DLD1 (cell line): Measurements from ENCODE around the gene HELZ.
"Not testable (repeated sequence)": the region's sequence is repeated elsewhere in the genome, so short reads cannot be mapped to it uniquely, and the experiment has no call there.

Experiments used
- in situ Hi-C: cut with HindIII; loops from 2 replicates; pipeline ENCODE4 v1.10.0; 2017; ENCODE audit warnings: low sequenced_read_pairs

The HELZ gene

DNA sequence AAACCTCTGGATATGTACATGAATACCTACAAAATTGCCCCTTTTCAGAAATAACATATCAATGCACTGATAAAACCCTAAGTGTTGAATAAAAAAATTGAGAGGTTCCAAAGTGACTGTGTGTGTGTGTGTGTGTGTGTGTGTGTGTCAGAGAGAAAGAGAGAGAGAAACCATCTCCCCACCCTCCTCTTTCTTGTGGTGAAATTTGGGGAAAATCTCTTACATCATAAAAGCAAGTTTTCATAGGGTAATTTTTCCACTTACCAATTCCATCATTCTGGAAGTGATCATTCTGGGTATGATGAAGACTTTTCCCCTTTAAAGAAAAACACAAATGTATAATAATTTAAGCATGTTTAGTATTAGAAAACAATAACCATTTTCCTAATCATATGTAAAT lies 121.3 kb downstream of the HELZ start:
- in situ Hi-C loops = no loop called here

DNA sequence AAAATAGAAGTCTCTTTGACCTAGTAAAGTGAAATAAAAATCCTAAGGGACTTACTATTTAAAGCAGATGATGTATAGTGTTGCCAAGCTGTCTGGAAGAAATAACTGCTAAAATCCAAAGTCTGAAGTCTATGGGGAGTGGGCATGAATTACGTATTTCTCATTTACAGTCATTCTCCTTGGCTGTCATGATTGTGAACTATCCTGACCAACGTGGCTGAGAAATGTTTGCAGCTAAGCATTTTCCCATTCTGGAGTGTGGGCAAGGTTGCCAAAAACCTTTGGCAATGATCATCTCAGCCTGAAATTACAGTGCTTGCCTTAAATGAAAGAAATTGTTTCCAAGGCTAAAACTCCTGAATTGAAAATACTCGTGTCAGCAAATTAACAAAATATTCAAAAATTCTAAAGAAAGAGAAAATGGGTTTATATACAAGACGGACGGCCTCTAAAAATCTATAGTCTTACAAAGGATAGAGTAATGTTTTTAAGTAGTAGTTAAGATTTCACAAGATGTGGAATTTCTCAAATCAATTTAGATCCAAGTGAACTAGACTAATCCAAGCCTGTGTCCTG lies 123.6 kb downstream of the HELZ start:
- in situ Hi-C loops = no loop called here

DNA sequence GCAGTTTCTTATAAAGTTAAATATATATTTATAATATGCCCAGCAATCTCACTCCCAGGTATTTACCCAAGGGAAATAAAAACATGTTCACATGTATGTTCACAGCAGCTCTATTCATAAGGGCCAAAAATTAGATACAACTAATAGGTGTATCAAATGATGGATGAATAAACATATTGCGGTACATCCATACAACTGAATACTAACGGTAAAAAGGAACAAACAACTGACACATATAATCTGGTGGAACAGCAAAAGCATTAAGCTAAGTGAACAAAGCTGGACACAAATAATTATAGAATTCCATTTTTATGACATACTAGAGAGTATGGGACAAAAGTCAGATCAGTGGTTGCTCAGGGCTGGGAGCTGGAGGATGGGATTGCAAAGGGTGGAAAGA lies 125.9 kb downstream of the HELZ start:
- in situ Hi-C loops = no loop called here

DNA sequence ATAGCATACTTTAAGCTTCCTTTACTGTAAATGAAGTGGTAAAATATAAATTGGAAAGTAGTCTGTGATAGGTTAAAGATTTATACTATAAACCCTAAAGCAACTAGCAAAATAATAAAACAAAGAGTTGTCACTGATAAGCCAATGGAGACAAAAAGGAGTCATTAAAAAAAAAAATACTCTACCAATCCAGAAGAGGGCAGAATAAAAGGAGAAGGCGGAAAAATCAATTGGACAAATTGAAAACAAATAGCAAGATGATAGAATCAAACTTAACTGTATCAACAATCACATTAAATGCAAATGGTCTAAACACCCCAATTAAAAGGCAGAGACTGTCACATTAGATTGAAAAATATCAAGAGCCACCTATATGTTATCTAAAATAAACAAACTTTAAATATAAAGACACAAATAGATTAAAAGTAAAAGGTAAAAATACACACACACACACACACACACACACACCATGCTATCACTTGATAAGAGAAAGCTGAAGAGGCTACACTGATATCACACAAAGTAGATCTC lies 128.9 kb downstream of the HELZ start:
- in situ Hi-C loops = no loop called here

DNA sequence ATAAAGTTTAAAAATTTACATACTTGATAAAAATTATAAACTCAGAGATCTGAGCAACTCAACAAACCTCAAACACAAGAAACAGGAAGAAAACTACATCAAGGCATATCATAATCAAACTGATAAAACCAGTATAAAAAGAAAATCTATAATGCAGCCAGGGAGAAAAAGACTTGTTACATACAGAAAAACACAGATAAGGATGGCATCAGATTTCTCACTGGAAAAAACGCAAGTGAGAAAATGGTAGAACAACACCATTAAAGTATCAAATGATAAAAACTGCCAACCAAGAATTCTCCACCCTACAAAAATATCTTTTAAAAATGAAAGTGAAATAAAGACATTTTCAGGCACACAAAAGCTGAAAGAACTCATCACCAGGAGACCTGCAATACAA lies 129.6 kb downstream of the HELZ start:
- in situ Hi-C loops = no loop called here

DNA sequence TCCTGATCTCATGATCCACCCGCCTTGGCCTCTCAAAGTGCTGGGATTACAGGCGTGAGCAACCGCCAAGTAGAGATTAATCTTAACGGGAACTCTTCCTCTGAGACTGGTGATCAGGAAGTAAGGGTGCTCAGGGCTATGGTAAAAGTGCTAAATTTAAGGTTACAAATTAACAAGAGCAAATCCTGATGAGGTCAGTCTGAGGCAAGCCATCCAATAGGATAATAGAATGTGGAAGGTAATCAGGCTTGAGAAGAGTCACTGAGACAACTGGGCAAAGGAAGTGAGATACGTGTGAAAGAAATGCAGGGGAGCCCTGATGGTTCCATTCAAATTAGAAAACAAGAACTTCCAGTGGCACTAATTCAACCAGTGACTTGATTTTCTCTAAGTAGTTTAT lies 131.5 kb downstream of the HELZ start:
- in situ Hi-C loops = no loop called here

DNA sequence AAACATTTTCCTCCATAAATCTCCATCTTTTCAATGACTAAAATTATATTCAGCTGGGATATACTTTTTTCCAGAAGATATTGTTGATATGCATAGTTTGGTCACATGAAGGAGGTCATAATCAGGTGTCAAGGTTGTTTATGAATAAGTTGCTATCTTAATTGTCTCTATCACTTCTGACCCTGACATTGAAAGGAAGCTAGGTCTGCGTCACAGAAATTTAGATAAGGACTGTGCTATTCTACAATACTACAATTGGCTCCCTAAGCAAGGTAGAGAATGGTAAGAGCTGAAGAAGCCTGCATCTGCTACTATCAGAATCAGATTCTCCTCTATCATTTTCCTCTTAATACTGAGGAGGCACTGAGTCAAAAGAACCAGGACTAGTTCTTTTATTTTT lies 133.2 kb downstream of the HELZ start:
- in situ Hi-C loops = no loop called here

DNA sequence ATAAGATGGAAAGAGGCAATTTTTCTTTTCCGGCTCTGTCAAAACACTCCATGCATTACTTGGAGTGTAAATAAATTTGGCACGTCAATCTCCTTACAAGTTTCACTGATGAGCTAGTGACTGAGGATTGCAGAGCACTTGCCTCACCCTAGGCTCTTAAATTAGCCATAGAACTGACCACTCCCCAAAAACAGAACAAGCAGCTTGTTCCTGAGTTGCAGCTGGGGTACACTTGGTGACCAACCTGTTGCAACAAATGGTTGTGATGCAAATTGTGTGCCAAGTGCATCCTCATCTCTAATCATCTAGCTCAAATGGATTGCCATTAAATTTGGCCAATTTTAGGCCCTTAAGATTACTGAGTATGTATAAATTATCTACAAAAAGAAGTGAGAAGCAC lies 133.7 kb downstream of the HELZ start:
- in situ Hi-C loops = no loop called here

DNA sequence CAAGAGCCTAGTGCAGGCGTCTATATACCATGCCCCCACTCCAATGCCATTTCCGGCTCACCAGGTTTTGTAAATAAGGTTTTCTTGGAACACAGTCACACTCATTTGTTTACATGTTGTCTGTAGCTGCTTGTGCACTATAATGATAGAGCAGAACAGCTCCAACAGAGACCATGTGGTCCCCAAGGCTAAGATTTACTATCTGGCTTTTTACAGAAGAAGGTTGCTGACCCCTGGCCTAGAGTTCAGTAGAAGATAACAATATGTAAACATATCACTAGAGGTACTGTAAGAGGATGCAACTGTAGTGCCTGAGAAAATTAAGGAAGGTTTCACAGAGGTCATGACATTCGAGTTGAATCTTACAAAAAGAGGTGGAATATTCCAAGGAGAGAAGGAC lies 134.4 kb downstream of the HELZ start:
- in situ Hi-C loops = no loop called here

DNA sequence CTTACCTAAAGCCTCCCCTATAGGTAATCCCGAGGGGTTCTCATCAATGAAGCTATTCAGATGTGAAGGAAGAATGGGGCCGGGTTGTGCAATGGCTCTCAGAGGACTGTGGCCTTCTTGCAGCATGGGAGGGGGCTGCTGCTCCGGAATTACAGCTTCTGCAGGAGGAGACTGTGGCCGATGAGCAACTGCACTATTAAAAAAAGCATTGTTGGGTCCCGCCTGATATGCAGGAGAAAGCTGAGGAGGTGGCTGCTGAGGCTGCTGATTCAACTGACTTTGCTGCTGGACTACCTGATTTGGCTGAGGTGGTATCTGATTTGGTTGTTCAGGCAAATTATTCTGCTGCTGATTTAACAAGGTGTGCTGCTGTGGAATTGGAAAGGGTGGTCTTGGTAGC lies 135.9 kb downstream of the HELZ start:
- in situ Hi-C loops = no loop called here

DNA sequence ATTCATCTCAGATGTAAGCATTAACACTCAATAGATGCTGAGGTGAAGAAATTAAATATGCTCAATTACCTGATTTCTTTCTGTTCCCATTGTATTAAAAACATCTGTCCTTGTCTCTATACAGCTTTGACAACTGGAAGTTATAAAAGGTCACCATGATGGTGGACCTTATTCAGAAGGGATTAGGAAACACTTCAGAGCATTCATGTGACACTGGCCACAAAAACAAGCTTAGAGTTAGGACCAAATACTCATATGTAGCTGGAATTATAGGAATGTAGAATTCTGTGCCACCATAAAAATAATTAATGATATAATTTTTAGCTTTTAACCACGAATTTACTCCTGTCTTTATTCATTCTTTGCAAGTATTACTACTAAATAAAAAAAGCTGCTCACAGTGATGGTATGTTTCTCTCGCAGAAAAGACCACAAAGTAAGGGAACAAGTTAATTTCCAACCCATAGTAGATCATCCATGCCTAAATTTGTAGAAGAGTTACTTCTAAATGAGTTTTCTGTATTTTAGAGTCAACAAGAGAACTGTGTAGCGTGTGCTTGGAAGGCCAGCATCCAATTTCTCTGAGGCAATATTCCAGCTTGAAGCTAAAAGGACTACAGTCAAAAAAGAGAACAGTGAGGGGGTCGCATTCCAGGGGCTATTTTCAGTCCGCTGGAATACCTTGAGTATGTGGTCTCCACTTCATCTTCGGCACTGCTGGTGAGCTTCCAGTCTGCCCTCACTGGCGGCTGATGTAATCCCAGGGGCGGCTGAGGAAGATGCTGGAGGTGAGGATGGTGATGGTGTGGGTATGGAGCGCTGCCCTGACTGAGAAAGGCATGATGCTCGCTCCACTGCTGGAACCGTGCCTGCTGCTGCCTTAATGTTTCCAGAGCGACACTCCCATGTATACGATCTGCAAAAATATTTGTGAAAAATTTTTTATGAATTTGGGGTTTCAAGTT lies 136.9 kb downstream of the HELZ start:
- in situ Hi-C loops = no loop called here

DNA sequence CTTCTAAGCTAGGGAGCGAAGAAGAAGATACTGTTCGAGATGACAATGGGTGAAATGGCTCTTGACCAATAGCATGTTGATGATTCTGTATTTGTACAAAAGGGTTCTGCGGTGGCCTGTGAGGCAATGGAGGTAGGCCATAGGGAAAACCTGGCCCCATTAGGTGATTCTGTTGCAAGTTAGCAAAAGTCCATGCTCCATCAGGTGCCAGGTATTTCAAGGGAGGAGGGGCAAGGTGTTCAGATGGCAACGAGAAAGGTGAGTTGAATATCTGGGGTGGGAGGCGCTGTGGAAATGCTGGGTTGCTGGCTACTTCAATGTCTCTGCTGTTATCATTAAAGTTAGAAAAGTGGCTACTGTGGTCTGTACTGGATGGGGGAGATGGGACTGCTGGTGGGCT lies 137.8 kb downstream of the HELZ start:
- in situ Hi-C loops = no loop called here

DNA sequence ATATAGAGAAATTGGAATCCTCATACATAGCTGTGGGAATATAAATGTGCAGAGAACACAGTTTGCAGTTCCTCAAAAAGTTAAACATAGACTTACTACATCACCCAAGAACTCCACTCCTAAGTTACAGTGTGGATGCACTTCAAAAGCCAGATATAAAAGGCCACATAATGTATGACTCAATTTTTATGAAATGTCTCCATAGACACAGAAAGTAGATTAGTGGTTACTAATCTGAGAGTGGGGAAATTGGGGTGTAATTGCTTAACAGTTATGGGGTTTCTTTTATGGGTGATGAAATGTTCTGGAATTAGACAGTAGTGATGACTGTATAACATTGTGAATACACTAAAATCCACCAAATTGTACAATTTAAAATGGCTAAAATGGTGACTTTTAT lies 139.8 kb downstream of the HELZ start:
- in situ Hi-C loops = no loop called here

DNA sequence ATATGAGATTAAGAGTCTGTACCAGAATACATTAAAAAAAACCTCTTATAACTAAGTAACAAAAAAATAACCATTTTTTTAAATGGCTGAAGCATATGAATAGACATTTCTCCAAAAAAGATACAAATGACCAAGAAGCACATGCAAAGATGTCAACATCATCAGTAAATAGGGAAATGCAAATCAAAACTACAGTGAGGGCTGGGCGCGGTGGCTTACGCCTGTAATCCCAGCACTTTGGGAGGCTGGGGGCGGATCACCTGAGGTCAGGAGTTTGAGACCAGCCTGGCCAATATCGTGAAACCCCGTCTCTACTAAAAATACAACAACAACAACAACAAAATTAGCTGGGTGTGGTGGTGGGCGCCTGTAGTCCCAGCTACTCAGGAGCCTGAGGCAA lies 140.4 kb downstream of the HELZ start:
- in situ Hi-C loops = not testable (repeated sequence)

DNA sequence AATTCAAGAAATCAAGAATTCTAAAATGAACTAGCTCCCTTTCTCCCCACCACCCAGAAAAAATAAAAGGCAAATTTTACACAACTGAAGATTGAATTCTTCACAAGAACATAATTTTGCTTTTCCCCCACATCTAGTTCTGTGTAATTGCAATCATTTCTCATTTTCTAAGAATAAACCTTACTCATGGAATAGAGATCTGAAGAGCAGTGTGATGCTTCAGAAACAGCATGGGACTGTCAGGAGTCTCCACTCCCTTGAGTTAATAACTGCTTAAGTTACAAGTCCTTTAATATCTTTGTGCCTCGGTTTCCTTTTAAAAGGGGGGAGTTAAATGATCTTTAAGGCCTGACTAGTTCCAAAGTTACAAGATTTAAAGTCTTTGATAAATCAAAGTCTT lies 147.0 kb downstream of the HELZ start:
- in situ Hi-C loops = no loop called here

DNA sequence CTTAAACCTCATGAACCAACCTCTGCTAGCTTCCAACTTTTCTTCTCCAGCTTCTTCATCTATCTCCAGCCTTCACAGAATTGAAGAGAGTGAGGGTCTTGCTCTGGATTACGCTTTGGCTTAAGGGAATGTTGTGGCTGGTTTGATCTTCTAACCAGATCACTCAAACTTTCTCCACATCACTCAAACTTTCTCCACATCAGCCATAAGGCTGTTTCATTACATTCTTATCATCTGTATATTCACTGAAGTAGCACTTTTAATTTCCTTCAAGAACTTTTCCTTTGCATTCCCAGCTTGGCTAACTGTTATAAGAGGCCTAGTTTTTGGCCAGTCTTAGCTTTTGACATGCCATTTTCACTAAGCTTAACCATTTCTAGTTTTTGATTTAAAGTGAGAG lies 148.4 kb downstream of the HELZ start:
- in situ Hi-C loops = no loop called here

DNA sequence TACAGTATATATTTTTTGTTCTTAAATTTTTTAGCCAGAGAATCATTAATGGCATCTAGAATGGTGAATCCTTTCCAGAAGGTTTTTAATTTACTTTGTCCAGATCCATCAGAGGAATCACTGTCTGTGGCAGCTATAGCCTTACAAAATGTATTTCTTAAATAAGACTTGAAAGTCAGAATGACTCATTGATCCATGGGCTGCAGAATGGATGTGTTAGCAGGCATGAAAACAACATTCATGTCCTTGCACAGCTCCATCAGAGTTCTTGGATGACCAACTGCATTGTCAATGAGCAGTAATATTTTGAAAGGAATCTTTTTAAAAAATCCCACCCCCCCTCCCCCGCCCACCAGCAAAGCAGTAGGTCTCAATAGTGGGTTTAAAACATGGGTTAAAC lies 149.2 kb downstream of the HELZ start:
- in situ Hi-C loops = no loop called here

DNA sequence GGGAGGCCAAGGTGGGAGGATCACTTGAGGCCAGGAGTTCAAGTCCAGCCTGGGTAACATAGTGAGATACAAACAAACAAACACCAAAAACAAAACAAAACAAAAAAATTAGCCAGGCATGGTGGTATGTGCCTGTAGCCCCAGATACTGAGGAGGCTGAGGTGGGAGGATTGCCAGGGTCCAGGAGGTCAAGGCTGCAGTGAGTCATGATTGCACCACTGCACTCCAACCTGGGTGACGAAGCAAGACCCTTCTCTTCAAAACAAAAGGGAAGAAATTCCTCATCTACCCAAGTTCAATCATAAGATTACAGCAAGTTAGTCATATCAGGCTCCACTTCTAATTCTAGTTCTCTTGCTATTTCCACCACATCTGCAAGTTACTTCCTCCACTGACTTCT lies 149.7 kb downstream of the HELZ start:
- in situ Hi-C loops = not testable (repeated sequence)

DNA sequence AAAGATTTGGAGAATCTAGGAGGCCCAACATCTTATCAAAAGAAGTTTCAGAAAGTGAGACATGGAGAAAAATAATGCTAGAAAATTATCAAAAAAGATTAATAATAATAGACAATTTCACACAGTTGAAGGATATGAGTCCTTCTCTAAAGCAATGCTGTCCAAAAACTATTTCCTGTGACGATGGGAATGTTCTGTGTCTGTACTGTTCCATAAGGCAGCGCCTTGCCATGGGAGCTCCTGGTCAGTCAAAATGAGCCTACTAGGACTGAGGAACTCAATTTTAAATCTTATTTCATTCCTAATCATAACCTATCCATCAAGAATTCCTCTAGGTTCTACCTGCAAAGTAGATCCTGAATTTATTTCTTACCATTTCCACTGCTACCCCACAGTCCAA lies 151.6 kb downstream of the HELZ start:
- in situ Hi-C loops = no loop called here

DNA sequence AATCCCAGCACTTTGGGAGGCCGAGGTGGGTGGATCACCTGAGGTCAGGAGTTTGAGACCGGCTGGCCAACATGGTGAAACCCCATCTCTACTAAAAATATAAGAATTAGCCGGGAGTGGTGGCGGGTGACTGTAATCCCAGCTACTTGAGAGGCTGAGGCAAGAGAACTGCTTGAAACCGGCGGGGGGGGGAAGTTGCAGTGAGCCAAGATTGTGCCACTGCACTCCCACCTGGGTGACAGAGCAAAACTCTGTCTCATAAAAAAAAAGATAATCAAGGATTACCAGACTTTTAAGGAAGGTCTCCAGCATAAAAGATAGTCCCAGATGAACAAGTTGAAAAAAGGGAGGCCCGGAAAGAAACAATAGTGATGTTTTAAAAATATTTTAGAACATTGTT lies 152.3 kb downstream of the HELZ start:
- in situ Hi-C loops = not testable (repeated sequence)

DNA sequence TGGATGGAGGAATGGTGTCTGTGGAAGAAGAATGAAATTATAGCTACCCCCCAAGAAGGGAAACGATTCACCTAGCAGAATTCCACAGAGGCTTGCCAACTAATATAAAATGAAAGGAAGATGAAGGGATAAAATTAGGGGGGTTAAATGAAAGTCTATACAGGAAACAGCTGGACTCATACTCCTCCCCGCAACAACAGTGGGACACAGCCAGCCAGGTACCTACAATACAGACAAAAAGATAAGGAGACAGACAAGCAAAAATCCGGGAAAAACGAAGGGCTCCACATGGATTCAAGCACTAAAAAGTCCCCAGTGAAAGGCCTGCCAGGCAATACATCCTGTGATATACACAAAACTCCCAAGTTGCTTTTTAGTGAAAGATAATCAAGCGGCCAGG lies 152.7 kb downstream of the HELZ start:
- in situ Hi-C loops = no loop called here

DNA sequence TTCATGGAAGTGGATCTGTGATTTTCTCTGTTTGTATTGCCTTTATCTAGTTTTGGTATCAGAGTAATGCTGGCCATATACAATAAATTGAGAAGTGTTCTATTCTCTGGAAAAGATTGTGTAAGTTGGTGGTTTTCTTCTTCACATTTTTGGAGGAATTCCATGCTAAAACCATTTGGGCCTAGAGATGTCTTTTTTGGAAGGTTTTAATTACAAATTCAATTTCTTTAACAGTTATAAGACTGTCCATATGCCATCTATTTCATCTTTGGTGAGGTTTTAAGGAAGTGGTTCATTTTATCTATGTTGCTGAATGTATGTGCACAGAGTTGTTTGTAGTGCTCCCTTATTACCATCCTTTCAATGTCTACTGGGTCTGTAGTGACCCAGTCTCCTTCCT lies 154.7 kb downstream of the HELZ start:
- in situ Hi-C loops = no loop called here
